HG03045 (cell line): ENCODE results near the gene SUSD2.
"Not testable (repeated sequence)": the region's sequence is repeated elsewhere in the genome, so short reads cannot be mapped to it uniquely, and the experiment has no call there.

Experiments
- ATAC-seq: cut with Tn5 transposase; IDR thresholded peaks from one replicate; pipeline ENCODE4 v1.9.1; 2021; ENCODE audit warnings: mild to moderate bottlenecking, moderate library complexity; ENCODE audit not compliant: unreplicated experiment

The SUSD2 gene

DNA sequence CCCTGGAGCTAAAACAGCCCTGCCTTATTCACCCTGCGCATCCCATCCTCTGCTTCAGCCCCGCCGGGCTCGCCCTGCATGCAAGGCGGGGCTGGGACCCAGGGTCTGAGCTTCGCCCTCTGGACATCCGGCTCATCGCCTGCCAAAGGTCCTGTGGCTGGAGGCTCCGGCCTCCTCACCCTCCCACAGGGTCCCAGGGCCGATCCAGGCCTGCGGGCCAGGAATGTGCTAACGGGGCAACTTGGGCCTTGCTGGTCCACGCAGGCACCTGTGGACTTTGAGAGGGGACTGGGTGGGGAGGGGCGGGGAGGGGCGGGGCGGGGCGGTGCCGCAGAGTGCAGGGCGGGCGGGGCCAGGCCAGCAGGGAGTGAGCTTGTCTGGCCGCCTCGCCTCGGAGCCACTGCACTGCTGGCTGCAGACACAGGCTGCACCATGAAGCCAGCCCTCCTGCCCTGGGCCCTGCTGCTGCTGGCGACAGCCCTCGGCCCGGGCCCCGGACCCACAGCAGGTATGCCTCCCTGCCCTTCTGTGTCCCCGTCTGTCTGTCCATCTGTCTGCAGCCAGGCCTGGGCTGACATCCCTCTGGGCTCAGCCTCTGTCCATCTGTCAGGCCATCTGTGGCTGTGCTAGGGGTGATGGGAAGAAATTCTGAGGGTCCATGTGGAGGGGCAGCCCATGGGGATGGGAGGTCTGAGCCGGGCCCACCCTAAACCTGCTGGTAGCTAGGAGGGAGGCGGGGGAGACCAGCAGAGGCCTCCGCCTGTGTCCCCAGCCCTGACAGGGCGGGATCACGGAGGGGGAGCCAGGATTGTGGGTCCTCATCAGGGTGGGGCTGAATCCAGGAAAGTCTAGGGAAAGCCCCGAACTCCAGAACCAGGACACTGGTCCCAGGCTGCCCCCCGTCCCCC, at the start of gene SUSD2:
TSS of gene SUSD2 (plus strand) at position 400 of the 908 bp plus-strand sequence. CDS start at position 433, 33 bp downstream.
- no peak for ATAC-seq

- ATAC-seq: no peak
Measured at GRCh38 chr22:24133187-24133965, 47.9 kb upstream of the SUSD2 start.

DNA sequence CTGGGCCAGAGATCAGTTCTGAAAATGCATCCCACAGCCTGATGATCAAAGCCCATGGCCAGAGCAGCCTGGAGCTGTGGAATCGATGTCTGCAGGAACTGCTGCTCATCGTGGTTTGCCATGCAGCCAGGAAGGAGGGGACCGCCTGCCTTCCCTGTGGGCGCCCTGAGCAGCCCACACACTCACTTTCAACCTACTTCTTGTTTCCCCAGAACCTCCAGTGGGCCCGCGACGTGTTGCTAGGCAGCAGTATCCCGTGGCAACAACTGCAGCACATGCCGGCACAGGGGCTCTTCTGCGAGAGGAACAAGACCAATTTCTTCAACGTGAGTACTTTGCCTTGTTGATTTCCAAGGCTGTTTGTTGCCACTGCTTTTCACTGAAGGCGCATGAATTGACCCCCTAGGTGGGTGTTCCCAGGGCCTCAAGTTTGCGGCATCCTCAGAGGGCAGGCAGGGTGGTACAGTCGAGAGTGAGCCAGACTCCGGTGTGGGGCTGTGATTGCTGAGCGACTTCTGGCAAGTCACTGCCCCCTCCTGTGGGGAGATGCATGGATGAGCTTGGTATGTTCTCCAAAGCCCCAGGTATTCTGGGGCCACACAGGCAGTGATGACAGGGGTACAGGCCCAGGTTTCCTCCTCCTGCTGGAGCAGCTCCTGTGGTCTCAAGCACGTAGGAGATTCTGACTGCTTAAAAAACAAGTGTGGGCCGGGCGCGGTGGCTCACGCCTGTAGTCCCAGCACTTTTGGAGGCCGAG, 47.0 kb upstream of the SUSD2 start:
- no peak for ATAC-seq

DNA sequence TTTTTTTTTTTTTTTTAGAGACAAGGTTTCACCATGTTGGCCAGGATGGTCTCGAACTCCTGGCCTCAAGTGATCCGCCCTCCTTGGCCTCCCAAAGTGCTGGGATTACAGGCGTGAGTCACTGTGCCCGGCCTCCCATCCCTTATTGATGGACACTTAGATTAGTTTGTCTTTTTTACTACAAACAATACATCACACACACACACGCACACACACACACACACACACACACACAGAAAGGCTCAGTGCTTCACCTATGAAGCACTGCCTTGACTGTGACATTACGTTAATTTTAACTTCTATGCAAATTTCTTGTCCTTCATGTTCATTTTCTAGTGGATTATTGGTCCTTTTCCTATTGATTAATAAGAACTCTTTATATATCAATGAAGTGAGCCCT, 44.8 kb upstream of the SUSD2 start:
- not testable (repeated sequence) for ATAC-seq

DNA sequence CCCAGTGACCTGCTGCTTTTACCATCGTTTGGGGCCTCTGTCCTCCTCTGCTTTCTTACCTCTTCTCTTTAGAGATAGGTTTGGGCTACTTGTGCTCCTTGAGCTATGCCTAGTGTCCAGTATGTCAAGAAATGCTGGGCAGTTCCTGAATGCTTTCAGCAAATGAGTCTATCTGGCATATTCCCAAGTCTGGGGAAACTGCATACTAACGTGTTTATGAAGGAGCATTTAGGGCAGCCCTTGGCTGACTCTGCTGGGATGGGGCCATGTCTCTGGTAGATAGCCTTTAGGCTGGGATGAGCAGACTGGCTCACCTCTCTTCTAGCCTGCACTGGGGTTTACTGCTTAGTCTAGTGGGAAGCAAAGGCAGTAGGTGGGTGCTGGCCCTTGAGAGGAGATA, 43.7 kb upstream of the SUSD2 start:
- no peak for ATAC-seq

DNA sequence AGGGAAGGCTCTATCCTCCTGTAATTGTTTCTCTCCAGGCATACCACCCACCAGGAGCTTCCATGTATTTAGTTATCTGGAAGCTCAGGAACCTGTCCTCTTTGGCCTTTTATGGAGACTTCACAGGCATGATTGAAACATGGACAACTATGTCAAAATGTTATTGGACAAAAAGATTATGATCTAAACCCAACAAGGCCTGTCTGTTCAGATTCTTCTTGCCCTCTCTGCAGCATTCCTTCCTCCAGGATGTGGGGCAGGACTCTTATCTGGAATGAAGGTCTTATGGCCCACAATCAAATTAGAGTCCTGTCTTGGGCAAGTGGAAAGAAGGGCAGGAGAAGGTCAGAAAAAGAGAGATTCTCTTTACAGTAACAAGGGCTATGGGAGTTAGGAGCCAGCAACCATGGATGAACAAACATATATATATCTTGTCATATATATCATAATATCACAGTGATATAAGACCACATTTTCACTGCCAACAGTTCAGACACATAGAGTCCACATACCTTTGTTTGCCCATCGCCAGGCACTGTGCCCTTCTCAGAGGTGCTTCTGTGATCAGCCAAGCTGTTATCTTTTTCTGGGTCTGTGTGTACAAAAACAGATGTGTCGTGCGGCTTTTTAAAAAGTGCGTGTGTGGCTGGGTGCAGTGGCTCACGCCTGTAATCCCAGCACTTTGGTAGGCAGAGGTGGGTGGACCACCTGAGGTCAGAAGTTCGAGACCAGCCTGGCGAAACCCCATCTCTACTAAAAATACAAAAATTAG, 42.5 kb upstream of the SUSD2 start:
- ATAC-seq: no peak

GRCh38 chr22:24140357-24140756, 40.9 kb upstream of the SUSD2 start:
- ATAC-seq: no peak

DNA sequence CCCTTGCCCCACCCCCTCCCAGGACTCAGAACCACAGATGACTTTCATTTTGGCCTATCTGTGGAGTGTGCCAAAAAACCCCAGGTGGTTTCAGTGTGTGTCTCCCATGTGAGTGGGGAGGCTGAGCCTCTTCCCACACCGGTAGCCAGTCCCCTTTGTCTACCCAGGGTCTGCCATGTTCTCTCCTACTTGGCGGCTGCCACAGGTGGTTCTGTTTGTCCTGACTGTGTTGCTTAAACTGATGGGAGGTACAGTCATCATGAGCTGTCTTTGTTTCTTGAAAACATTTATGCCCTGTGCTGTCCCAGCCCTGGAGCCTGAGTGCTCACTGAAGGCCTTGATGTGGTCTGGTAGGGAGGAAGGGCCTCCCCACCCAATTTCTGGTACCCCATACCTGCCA, 39.7 kb upstream of the SUSD2 start:
- no peak for ATAC-seq

DNA sequence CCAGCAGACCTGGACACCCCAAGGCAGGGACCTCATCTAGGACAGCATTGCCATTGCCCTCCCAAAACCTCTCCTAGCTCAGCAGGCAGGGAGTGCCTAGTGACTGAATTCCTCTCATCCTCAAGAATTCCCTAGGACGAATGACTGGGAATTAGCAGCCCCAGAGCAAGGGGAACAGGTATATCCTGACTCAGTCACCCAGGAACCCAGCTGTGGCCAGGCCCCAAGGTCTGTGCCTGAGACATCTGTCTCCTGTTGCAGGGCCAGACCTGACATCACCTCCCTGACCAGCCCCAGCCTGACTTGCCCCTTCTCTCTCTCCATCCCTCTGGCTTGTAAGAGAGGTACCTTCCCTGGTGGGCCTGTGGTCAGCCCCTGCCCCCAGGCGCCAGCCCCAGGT, 39.0 kb upstream of the SUSD2 start:
- no peak for ATAC-seq

DNA sequence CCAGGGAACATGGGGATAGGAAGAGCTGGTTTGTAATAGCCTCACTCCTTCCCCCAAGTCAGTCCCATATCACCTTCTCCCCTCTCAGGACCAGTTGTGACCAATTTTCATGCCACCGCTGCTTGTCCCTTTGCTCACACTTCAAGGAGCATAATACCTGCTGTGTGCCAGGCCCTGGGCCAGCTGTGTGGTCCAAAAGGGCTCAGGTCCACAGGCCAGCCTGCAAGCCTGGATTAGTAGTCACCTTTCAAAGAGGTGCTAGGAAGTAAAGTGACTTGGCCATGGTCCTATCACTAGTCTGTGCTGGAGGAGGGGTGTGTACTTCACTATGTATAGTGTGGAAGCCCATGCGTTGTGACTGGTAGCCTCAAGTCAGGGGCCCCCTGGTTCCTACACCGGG, 38.5 kb upstream of the SUSD2 start:
- ATAC-seq: no peak

DNA sequence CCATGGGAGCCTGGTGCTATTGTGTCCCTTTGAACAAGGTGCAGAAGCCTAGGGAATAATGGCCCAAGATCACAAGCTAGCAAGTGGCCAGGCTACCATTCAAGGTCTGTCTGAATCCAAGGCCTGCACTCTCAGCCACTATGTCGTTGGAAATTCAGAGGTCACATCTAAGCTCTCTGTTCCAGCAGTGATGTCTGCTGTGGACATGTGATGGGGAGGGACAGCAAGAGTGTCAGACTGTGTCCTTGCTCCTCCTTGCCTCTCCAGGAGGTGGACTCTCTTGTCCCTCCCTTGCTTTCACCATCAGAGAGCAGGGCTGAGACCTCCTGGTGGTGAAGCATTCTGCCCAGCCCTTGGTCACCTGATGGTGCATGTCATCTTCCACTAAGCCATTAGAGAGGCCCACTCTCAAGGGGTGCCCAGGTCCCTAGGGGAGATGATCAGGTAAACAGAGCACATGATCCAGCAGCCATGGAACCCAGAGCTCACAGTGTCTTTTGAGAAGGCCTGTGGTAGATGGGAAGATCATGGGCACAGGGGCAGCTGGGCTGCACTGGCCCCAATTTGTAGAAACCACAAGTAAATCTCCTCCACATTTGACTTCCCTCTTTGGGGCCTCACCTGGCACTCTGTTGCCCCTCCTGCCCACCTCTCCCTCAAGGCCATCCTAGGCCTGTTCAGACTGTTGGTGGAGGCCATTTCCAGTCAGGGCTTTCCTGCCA, 37.1 kb upstream of the SUSD2 start:
- no peak for ATAC-seq

- no peak for ATAC-seq
Measured at GRCh38 chr22:24144778-24145085, 36.6 kb upstream of the SUSD2 start.

DNA sequence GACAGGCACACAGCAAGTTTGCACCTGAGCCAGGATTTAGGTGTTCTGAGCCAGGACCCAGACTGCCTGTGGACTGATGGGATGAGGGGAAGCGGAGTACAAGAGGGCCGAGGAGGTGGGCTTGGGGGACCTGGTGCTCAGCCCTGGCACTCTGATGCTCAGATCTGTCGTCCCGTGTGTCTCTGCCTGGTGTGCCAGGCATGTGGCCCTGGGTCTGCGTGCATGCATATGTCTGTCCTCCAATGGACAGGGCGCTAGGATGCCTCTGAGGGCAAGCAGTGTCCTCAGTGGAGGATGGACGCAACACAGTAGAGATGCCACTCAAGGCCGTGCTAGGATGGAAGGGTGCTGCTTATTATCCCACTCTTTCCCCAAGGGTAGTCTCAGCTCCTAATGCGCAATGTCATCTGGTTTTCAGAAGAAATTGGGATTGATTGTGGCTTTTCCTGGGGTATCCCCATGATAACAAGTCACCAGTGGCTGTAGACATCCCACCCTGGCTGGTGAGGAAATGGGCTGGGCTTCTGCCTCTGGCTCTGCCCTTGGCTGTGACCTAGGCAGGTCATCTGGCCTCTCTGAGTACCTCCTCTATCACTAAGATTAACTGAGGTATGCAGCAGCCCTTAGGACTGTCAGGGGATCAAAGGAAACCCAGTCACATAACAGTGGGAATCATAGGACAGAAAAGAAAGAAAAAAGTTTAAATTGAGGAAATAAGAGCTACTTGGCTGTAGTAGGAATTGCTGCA, 35.7 kb upstream of the SUSD2 start:
- no peak for ATAC-seq

DNA sequence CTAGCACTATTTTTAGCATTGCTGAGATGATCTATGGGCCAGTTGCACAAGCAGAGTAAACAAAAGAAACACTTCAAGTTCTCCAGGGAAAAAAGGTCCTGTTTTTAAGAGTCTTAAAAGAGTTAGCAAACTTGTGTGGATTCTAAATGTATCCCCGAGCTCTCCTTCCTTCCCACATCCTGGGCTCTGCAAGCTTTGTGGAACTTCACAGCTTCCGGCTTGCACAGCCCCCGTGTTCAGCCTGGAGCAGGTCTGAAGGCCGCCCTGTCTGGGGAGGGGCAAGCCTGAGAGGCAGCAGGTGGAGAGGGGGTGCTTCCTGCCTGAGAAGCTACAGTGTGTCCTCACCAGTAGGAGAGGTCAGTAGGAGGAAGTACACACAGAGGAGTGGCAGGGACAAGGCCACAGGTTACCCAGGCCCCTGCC, 35.1 kb upstream of the SUSD2 start:
- no peak for ATAC-seq

- ATAC-seq: no peak
Measured at GRCh38 chr22:24146791-24147353, 34.4 kb upstream of the SUSD2 start.

DNA sequence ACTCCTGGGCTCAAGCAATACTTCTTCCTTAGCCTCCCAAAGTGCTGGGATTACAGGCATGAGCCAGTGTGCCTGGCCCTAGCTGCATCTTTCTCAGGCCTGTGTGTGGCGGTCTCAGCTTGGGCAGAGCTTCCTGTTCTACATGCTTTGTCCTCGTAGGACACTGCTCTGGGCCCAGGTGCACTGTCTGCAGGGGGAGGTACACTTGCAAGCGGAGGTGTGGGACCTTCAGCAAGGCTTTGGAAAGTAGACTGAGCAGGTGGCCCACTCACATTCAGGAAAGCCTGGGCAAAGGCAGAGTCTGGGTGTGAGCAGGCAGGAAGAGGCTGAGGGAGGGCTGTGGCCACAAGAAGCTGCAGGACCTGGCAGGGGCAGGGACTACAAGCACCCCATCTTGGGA, 33.6 kb upstream of the SUSD2 start:
- no peak for ATAC-seq

- no peak for ATAC-seq
Measured at GRCh38 chr22:24148266-24149197, 32.8 kb upstream of the SUSD2 start.

DNA sequence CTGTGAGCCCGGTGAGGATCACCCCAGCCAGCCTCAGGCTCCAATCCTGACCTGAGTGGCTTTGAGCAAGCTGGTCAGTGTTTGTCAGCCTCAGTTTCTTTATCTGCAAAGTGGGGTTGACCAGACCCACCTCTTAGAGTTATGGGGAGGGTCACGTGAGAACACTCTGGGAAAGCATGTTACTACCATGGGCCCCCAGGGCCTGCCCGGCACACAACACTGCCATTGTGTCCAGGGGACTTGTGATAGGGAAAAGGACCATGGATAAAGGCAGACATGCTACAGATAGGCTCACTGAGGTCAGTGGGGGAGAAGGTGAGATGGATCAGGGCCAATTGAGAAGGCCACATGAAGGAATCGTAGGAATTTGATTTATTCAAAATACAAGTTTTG, 32.1 kb upstream of the SUSD2 start:
- no peak for ATAC-seq
